ENCODE results near the gene ADAP2. TPM values are rescaled to one million over a fixed set of nuclear protein-coding genes. Genes with fewer than 3 reads are reported as not detected.

Gene ADAP2
- total and polyA plus RNA-seq, 10 of the 15 experiments (the other 5 are each of a cell fraction or from before 2014, with no cell fraction given): 0.15 to 13.6 (median 6.8) TPM

DNA sequence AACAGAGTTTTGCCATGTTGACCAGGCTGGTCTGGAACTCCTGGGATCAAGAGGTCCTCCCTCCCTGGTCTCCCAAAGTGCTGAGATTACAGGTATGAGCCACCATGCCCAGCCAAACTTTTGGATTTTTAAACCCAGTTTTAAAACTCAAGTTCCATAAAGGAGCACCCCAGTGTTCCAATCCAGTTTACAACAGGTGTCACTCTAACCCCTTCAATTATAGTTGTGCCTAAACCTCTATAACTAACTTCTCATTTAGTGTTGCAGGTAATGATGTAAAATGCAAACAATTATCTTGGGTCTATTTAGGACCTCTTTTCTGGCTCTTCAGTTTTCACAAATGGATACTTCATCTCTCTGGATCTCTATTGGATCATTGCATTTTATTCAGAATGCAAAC lies 7.8 kb upstream of the ADAP2 start:
- in situ Hi-C loops (cut with MboI): loop anchor here (10.0 kb wide), 1 partner anchor 301 kb away; no protein-coding TSS in a partner anchor
- no peak for FAIRE-seq
- CTCF ChIA-PET: interaction anchor here (1.5 to 1.8 kb wide), 2 partner anchors 15 to 303 kb away, joined by 3 to 6 read pairs; no protein-coding TSS in a partner anchor

More for the DNA sequence above, 7.8 kb upstream of the ADAP2 start:
- ChIA-PET POLR2A (no interaction called here), RAD21 (ENCODE audit: unreplicated experiment) (no interaction called here), SMC1A (ENCODE audit: uncharacterized antibody, unreplicated experiment) (no interaction called here)
- peaks cover under 1% of the 10 kb centered on the region; the same call in 1 of the 2 replicates for H3K4me1 ChIP-seq (ENCODE audit: control insufficient read depth, insufficient read depth, low read length)
- no peaks in the 10 kb centered on the region for H3K36me3 ChIP-seq (ENCODE audit: control insufficient read depth in 2 of 2, insufficient read depth in 2 of 2, low read length in 1 of 2)
- H2AFZ ChIP-seq (ENCODE audit: control insufficient read depth, low read depth, low read length): no peak overlapping the region
- DNase-seq (ENCODE audit: low read depth, low spot score): no peak
- no peak overlapping the region for H3K4me2 ChIP-seq (ENCODE audit: control insufficient read depth, insufficient read depth)
- no TSS peak for BruUV-seq (replicated peaks)
- intact Hi-C loops (cut with micrococcal nuclease; ENCODE audit: unreplicated experiment): no loop called here
- no peaks in the 10 kb centered on the region for H3K9me3 ChIP-seq (replicated peaks; ENCODE audit: control insufficient read depth, insufficient read depth, low read length)
- no peaks in the 10 kb centered on the region for H3K79me2 ChIP-seq (ENCODE audit: control insufficient read depth, insufficient read depth, low read length)
- H3K27me3 ChIP-seq (replicated peaks in 1 of 2; ENCODE audit: control insufficient read depth in 2 of 2, insufficient read depth in 2 of 2, low read length in 1 of 2): no peaks in the 10 kb centered on the region; a peak in 1 of 4 replicates
- ATAC-seq: no peak
- no peak overlapping the region for H3K4me3 ChIP-seq
- no peak overlapping the region for H3K9ac ChIP-seq (ENCODE audit: control insufficient read depth, insufficient read depth, low read length)
- H4K20me1 ChIP-seq (ENCODE audit: control insufficient read depth, insufficient read depth): no peaks in the 10 kb centered on the region
- H3K27ac ChIP-seq (ENCODE audit: control insufficient read depth, insufficient read depth): no peak overlapping the region
- TF ChIP-seq IRF5 (IDR thresholded peaks at IDR 0.05; ENCODE audit: borderline replicate concordance): no peak
- TF ChIP-seq SRF (IDR thresholded peaks at IDR 0.05; ENCODE audit: low read depth in 2 of 2, low read length in 2 of 2): no peak
- TF ChIP-seq NR2F1 (conservative IDR thresholded peaks at IDR 0.05): no peak
- TF ChIP-seq, protein P1, sequence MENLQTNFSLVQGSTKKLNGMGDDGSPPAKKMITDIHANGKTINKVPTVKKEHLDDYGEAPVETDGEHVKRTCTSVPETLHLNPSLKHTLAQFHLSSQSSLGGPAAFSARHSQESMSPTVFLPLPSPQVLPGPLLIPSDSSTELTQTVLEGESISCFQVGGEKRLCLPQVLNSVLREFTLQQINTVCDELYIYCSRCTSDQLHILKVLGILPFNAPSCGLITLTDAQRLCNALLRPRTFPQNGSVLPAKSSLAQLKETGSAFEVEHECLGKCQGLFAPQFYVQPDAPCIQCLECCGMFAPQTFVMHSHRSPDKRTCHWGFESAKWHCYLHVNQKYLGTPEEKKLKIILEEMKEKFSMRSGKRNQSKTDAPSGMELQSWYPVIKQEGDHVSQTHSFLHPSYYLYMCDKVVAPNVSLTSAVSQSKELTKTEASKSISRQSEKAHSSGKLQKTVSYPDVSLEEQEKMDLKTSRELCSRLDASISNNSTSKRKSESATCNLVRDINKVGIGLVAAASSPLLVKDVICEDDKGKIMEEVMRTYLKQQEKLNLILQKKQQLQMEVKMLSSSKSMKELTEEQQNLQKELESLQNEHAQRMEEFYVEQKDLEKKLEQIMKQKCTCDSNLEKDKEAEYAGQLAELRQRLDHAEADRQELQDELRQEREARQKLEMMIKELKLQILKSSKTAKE (IDR thresholded peaks at IDR 0.05; ENCODE audit: low read depth, poor library complexity, severe bottlenecking): no peak
- TF ChIP-seq SMC3 (IDR thresholded peaks at IDR 0.05; ENCODE audit: borderline replicate concordance, low read length): peak; percentile 22; the same call in 1 of the 2 replicates
- TF ChIP-seq, protein P2, sequence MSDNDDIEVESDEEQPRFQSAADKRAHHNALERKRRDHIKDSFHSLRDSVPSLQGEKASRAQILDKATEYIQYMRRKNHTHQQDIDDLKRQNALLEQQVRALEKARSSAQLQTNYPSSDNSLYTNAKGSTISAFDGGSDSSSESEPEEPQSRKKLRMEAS (IDR thresholded peaks at IDR 0.05; ENCODE audit: low read depth, low read length): no peak
- TF ChIP-seq RAD21 (IDR thresholded peaks at IDR 0.05; ENCODE audit: insufficient read depth, low read depth, low read length): peak; percentile 41
- TF ChIP-seq, protein P3, sequence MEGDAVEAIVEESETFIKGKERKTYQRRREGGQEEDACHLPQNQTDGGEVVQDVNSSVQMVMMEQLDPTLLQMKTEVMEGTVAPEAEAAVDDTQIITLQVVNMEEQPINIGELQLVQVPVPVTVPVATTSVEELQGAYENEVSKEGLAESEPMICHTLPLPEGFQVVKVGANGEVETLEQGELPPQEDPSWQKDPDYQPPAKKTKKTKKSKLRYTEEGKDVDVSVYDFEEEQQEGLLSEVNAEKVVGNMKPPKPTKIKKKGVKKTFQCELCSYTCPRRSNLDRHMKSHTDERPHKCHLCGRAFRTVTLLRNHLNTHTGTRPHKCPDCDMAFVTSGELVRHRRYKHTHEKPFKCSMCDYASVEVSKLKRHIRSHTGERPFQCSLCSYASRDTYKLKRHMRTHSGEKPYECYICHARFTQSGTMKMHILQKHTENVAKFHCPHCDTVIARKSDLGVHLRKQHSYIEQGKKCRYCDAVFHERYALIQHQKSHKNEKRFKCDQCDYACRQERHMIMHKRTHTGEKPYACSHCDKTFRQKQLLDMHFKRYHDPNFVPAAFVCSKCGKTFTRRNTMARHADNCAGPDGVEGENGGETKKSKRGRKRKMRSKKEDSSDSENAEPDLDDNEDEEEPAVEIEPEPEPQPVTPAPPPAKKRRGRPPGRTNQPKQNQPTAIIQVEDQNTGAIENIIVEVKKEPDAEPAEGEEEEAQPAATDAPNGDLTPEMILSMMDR (IDR thresholded peaks at IDR 0.05 in 2 of 3, conservative IDR thresholded peaks at IDR 0.05 in 1 of 3; ENCODE audit: control insufficient read depth in 2 of 3, extremely low read depth in 1 of 3, insufficient read depth in 1 of 3, low read depth in 3 of 3, low read length in 3 of 3): peak in 1 of 3 experiments; percentile 36; a peak in 1 of 6 replicates

Measured in GM12878 (cell line).